ENCODE measurements around the gene TRIM17.
"Not testable (repeated sequence)": the region's sequence is repeated elsewhere in the genome, so short reads cannot be mapped to it uniquely, and the experiment has no call there.

TRIM17 gene

DNA sequence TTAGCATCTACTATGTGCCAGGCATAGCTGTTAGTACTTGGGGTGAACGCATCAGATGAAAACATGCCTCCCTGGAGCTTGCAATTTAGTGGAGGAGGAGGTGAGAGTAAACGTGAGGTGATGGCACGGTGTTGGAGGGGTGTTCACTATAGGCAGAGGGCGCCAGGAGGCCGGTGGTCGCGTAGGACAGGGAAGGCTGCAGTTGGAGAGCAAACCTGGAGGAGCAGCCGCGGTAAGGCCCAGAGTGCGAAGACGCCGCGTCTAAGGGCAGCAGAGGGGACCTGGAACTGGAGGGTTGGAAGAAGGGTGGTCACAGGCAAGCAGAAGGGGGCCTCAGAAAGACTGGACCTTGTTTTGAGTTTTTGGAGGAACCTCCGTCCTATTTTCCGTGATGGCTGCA, 30.2 kb upstream of the TRIM17 start:
- no peak for DNase-seq

- DNase-seq = no peak
These were observed 29.4 kb upstream of the TRIM17 start for GRCh38 chr1:228445843-228446650.

DNA sequence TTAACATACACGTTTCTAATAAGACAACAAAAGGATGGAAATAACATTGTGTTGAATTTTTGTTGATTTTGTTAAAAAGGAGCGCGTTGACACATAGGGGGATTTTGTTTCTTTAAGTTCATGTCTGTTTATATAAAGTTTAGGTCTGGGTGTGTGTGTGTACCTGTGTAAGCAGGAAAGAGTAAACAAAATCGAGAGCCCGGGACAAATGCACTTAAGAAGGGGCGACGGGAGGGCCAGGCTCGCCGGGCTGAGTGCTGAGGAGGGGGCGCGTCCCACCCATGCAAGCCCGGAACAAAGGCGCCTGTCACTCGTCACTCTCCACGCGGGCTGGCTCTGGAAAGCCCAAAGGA, 28.8 kb upstream of the TRIM17 start:
- no peak for DNase-seq

DNA sequence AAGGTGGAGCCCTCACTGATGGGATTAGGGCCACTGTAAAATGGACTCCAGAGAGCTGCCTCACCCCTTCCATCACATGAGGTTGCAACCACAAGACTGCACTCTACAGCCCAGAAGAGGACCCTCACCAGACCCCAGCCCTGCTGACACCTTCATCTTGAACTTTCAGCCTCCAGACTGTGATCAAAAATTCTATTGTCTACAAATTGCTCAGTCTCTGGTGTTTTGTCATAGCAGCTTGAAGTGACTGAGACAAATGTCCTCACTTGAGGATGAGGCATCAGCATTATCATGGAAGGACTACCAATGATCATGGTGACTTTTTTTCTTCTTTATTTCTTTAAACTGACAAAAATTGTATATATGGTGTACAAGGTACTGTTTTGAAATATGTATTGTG, 26.7 kb upstream of the TRIM17 start:
- no peak for DNase-seq

GRCh38 chr1:228440761-228441500, 24.3 kb upstream of the TRIM17 start:
- no peak for DNase-seq

DNA sequence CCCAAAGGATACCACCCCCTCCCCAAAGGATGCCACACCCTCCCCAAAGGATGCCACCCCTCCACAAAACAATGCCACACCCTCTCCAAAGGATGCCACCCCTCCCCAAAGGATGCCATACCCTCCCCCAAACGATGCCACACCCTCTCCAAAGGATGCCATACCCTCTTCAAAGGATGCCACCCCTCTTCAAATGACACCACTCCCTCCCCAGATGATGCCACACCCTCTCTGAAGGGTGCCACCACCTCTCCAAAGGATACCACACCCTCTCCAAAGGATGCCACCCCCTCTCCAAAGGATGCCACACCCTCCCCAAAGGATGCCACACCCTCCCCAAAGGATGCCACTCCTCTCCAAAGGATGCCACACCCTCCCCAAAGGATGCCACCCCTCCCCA, 21.6 kb upstream of the TRIM17 start:
- DNase-seq = no peak

DNA sequence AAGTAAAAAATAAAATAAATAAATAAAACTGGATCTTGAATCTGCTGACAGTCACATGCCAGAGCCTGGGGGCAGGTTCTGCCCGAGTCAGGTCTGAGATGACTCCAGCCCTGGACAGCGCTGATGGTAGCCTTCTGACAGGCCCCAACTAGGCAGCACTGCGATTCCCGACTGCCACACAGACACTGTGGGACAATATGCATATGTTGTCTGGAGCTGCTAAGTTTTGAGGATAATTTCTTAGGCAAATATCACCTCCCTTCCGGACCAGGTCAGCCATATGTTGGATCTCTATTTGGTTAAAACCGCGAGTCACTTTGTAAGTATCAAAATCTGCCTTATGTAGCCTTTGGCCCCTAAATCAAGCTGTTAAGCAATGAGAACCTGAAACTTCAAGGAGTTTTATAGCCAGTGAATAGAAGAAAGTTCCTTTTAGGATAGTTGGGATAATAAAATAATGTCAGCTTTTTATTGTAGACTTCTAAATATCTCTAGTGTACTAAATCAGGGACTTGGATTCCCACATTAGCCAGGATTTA, 20.8 kb upstream of the TRIM17 start:
- DNase-seq = no peak

DNA sequence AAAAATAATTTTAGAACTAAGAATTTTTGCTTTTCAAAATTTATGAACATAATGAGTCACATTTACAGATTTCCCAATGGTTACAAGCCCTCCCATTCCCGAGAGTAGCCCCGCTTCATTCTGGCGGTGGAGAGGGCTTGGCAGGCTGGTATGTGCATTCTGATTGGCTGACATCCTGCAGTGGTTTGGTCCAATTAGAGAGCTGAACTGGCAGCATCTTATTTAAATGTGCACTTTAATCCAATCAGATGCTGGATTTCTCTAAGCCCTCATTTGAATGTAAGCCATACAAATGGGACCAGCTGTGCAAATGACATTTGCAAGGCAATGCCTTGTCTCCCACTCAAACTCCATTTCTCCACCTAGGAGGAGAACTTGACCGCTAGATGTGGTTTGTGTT, 18.0 kb upstream of the TRIM17 start:
- DNase-seq = no peak

GRCh38 chr1:228433337-228434053, 16.8 kb upstream of the TRIM17 start:
- not testable (repeated sequence) for DNase-seq

GRCh38 chr1:228430243-228430642, 13.6 kb upstream of the TRIM17 start:
- no peak for DNase-seq

DNA sequence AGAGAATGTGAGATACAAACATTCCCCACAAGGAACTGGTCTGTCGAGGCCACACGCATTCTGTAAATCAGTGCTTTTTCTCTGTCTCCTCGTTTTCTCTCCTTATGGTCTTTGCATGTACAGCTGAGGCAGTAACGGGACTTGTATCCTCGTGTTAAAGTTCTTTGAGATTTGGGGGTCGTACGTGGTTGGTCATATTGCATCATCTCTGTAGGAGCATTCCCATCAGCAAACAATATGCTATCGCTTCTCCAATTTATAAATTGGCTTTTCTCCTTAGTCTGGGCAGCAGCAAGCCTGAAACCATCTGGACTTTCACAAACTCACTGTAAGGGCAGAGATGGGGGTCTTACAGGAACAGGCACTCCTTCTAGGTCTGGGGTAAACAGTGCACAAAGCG, 13.0 kb upstream of the TRIM17 start:
- no peak for DNase-seq

- DNase-seq = no peak
These were observed 12.3 kb upstream of the TRIM17 start for GRCh38 chr1:228429007-228429406.

GRCh38 chr1:228428412-228428811, 11.8 kb upstream of the TRIM17 start:
- no peak for DNase-seq

GRCh38 chr1:228426518-228427175, 10.0 kb upstream of the TRIM17 start:
- no peak for DNase-seq

GRCh38 chr1:228424685-228425660, 8.3 kb upstream of the TRIM17 start:
- DNase-seq = no peak

- no peak for DNase-seq
These were observed 6.9 kb upstream of the TRIM17 start for GRCh38 chr1:228423404-228424053.

- DNase-seq = no peak
These were observed 4.5 kb upstream of the TRIM17 start for GRCh38 chr1:228420968-228421826.

- no peak for DNase-seq
These were observed 982 bp upstream of the TRIM17 start for GRCh38 chr1:228417483-228418203.

- DNase-seq = no peak
These were observed 400 bp upstream of the TRIM17 start for GRCh38 chr1:228417061-228417460.

DNA sequence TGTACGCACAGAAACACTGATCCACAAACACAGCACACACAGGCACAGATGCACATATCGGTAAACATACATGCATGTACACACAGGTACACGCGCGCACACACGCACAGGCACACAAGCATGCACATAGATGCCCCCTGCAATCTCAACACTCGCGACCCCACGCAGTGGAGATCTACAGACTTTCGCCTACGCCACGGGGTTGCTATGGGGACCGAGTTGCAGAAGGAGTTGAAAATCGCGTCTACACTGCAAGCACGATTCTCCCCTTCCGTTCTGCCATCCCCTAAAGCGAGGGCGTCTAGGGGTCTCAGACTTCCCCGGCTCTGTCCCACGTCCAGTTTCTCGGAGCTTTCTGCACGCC, 826 bp downstream of the TRIM17 start:
- no peak for DNase-seq
